GM19324 (cell line): ENCODE measurements around the gene BMPR1B.
"Not testable (repeated sequence)": the region's sequence is repeated elsewhere in the genome, so short reads cannot be mapped to it uniquely, and the experiment has no call there.

Source experiments
- ATAC-seq: cut with Tn5 transposase; IDR thresholded peaks from one replicate; pipeline ENCODE4 v1.9.1; 2021; ENCODE audit warnings: mild to moderate bottlenecking, moderate library complexity; ENCODE audit not compliant: unreplicated experiment, low FRiP score

BMPR1B gene

DNA sequence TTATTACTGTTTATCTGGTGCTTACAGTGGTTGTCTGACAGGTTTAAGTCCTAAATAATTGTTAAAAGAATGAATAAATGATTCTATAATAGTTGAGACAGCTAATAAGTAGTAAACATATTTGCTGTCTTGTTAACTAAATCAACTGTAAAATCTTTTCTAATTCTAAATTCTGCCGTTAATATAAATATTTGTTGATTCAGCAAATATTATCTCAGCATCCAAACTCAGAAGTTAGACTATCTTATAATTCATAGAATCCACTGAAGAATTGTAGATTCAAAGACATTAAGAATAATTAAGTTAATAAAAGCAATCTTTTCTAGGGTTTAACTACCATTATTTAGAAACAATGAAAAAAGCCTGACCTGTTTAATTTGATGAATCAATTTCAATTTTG lies 256.3 kb downstream of the BMPR1B start:
- no peak for ATAC-seq

DNA sequence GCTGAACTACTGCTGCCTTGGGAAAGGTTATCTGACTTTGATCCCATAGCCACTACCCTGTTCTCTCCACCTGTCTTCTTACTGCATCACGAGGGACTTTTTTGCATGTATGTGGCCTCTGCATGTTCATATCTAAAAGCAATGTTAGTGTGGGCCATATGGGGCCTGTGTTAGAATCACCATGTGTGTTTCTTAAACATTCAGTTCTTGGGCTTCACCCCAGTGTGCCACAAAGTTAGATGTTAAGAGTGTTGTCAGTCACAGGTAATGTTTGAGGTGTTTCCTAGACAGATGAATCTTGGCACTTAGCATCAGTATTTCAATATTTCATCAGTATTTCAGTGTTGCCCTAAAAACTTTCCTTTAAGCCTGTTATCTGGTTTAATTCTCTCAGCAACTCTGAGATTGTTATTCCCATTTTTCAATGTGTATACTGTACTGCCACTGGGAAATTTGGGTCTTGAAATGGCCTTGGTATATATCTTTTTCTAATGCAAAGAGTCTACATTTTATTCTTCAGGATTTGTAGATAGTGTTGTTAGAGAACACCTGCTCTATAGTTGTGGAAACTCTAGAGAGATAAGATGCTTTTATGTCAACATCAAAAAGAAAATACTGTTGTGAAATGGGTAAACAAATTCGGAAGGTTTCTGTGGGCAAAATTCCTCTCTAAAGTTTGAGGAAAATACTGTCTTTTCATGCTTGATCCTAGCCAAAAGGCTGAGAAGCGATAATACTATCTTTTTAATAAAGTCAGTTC lies 259.7 kb downstream of the BMPR1B start:
- no peak for ATAC-seq

GRCh38 chr4:95018785-95019184 lies 261.0 kb downstream of the BMPR1B start:
- ATAC-seq: no peak

GRCh38 chr4:95020521-95020920 lies 262.8 kb downstream of the BMPR1B start:
- ATAC-seq: no peak

GRCh38 chr4:95021099-95021498 lies 263.3 kb downstream of the BMPR1B start:
- ATAC-seq: no peak

GRCh38 chr4:95023110-95023509 lies 265.4 kb downstream of the BMPR1B start:
- no peak for ATAC-seq

GRCh38 chr4:95027905-95028618 lies 270.3 kb downstream of the BMPR1B start:
- no peak for ATAC-seq

DNA sequence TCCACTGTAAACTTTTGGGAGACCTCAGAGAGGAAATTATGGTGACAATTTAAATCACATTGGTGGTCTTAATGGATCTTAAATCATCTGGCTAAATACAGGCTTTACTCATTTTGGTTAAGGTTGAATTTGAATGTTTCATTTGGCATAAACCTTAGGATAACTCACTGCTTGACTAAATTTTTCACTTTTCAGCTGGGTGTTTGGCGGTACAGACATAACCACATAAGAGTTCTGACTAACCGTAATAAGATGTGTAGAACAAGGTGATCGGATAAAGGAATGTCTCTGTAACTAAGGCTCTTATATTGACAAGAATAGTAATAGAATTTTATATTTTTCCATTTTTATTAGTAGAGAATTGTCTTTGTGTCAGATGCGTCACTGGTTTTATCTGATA lies 281.0 kb downstream of the BMPR1B start:
- no peak for ATAC-seq

DNA sequence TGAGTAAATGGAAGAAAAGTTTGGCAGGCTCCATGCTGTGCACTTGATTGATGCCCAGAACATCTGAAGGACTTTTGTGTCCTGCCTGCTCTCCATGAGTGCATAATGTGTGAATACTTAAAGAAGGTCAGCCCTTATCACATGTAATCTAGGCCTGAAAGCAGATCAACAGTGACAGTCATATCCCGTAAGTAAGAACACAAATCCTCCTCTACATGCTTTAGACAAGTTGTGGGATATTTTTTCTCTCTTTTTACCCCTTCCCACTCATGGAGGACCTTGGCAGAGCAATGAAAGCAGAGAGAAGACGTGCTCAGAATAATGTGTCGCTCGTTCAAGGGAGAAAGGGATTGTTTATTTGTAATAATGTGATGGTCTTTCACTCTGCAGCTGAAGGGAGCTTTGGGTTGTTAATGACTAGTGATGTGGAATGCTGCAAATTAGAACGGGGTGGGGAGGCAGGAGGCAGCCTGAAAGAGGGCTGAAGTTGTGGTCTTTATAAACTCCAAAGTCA lies 286.6 kb downstream of the BMPR1B start:
- ATAC-seq: no peak

- ATAC-seq: no peak
These were observed 287.7 kb downstream of the BMPR1B start for GRCh38 chr4:95045429-95045828.

- ATAC-seq: no peak
These were observed 290.5 kb downstream of the BMPR1B start for GRCh38 chr4:95048296-95048695.

GRCh38 chr4:95049551-95050233 lies 291.9 kb downstream of the BMPR1B start:
- ATAC-seq: no peak

DNA sequence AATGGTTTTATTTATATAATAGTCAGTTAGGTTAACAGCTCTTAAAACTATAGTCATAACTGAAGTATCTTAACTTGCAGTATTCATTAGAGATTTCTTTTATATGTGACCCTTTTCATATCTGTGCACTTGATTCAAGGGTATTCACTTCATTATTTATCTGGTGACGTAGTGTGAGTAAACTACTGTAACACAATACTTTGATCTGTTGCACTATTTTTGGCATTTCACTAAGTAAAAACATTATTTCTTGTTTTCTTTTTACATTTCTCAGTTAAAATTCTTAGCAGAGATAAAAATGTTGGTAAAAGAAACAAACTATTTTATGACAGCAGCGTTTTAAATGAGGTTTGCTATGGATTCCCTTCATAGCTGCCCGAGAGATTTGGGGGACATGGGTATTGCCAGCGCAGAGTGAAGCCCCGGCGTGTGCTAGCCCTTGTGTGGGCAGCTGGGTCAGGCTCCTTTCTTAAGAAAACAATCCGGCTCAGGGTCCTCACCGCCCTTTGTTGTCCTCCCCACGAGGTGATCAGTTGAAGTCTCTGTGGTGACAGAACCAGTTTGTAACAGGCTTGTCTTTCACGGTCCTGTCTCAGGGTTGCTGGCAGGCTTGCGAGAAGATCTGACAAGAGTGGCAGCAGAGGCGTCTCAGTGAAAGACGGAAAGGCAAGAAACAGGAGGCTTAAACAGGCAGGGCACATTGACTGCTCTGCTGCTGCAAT lies 293.4 kb downstream of the BMPR1B start:
- no peak for ATAC-seq

- no peak for ATAC-seq
These were observed 293.9 kb downstream of the BMPR1B start for GRCh38 chr4:95051702-95052020.

DNA sequence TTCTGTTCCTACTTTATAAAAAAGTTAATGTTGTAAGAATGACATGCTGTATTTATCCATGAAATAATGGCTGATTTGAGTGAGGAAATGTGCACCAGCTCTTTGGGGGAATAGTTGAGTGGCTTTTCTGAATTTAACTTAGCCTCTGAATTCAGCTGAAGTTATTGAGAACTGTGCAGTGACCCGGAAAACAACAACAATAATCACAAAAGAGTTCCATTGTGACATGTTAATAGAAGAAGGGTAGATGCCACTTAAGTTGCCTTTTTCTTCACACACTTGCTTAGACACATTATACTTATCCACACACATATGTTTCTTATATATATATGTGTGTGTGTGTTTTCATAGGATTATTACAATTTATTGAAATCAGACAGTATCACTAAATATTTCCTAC lies 301.2 kb downstream of the BMPR1B start:
- ATAC-seq: no peak

DNA sequence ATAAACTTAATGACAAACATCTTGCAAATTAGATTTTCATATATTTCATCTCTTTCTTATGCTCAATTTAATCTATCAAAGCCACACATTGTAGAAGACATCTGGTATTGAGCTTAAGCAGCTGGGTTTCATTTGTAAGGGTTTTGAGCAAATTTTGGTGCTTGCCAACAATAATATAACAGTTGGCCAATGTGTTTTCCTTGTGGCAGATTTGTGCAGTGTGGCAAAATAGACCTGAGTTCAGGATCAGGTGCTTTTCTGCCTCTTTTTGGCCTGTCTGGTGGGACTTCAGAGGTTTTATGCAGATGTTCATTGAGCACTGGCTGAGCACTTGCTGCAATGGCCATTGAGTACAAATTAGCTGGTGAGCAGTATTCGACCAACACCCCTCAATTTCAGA lies 301.9 kb downstream of the BMPR1B start:
- no peak for ATAC-seq

DNA sequence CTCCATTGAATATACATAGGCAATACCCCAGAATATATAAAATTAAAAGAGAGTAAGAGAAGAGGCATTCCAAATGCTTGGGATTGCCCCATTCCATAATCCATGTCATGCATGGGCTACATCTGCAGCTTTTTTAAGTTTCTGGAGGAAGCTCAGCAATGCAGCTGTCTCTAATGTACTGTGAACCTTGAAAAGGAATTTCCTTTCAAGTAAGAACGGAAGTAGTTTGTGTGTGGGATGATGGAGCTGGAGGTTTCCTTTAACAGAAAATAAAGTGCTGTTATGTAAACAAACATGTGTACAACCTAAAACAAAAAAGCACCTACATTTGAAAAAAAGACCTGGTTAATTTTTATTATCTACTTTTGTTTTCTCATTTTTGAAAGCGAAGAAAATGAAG lies 303.5 kb downstream of the BMPR1B start:
- ATAC-seq: no peak

DNA sequence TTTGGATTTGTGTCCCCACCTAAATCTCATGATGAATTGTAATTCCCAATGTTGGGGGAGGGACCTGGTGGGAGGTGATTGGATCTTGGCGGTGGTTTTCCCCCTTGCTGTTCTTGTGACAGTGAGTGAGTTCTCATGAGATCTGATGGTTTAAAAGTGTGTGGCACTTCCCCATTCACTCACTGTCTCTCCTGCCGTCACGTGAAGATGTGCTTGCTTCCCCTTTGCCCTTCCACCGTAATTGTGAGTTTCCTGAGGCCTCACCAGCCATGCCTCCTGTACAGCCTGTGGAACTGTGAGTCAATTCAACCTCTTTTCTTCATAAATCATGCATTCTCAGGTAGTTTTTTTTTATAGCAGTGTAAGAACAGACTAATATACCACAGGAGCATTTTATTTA lies 304.0 kb downstream of the BMPR1B start:
- ATAC-seq: not testable (repeated sequence)

DNA sequence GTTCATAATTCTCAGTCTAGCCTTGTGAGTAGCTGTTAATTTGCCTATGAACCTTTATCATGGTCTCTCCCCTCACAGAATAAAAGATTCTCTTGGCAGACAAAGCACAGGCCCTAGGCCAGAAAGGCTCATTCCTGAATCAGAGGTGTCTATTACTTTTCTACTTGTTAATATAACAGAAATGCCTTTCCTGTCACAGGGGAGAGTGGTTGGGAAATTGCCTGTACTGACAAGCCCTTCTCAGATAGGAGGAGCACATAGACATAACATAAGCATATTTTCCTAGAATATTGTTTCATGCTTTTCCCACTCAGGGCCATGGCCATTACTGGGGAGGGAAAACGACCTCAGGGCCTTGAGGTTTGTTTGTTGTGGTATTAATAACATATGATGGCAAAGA lies 308.3 kb downstream of the BMPR1B start:
- no peak for ATAC-seq

GRCh38 chr4:95068401-95068800 lies 310.6 kb downstream of the BMPR1B start:
- no peak for ATAC-seq
